ENCODE measurements around the gene BBS9.

The BBS9 gene

GRCh38 chr7:33610918-33611317, 481.6 kb downstream of the BBS9 start:
- no peak overlapping the region for H2AFZ ChIP-seq (ENCODE audit: low read depth, low read length)
- H2BK15ac ChIP-seq (ENCODE audit: low read depth, poor library complexity, severe bottlenecking): no peak overlapping the region
- no peak overlapping the region for H3K4ac ChIP-seq (ENCODE audit: low read depth in 1 of 2, low read length in 2 of 2)
- WGBS: 78% methylated on average over 2 of the region's 3 CpGs
- H3K18ac ChIP-seq (ENCODE audit: low read depth in 1 of 2, low read length in 2 of 2): no peak overlapping the region
- no peak overlapping the region for H3K27ac ChIP-seq (ENCODE audit: low read length, poor library complexity, severe bottlenecking)
- peaks cover 4% of the 10 kb centered on the region for H3K9me3 ChIP-seq (ENCODE audit: control insufficient read depth, low read length)
- H3K23ac ChIP-seq (ENCODE audit: low read length in 2 of 2): no peak overlapping the region
- H3K4me3 ChIP-seq (ENCODE audit: insufficient read depth in 1 of 2, low read depth in 1 of 2, low read length in 2 of 2): no peak overlapping the region
- H3K14ac ChIP-seq (ENCODE audit: low read length in 2 of 2): no peak overlapping the region
- H3K79me1 ChIP-seq (replicated peaks; ENCODE audit: low read length, poor library complexity, severe bottlenecking): no peaks in the 10 kb centered on the region
- H3K4me1 ChIP-seq (ENCODE audit: control insufficient read depth, insufficient read depth, low read depth, low read length): no peaks in the 10 kb centered on the region
- H2AK5ac ChIP-seq (ENCODE audit: low read length, severe bottlenecking): no peak overlapping the region
- H3K9ac ChIP-seq (ENCODE audit: low read length): no peak overlapping the region
- H2BK12ac ChIP-seq (ENCODE audit: low read length in 2 of 2): no peak overlapping the region
- H4K8ac ChIP-seq (ENCODE audit: low read length): no peak overlapping the region
- no peak for DNase-seq
- no peak overlapping the region for H2BK120ac ChIP-seq (ENCODE audit: low read depth, low read length)
- no peak overlapping the region for H2BK5ac ChIP-seq (ENCODE audit: low read depth, low read length, poor library complexity, severe bottlenecking)
- H3K4me2 ChIP-seq (ENCODE audit: low read length, poor library complexity, severe bottlenecking): no peak overlapping the region
- H3K27me3 ChIP-seq (ENCODE audit: control insufficient read depth in 1 of 2, insufficient read depth in 1 of 2, low read length in 2 of 2): no peaks in the 10 kb centered on the region
- no peaks in the 10 kb centered on the region for H3K36me3 ChIP-seq (ENCODE audit: control insufficient read depth in 1 of 2, insufficient read depth in 2 of 2, low read depth in 1 of 2, low read length in 2 of 2)
- no peak overlapping the region for H4K91ac ChIP-seq (ENCODE audit: low read length)

DNA sequence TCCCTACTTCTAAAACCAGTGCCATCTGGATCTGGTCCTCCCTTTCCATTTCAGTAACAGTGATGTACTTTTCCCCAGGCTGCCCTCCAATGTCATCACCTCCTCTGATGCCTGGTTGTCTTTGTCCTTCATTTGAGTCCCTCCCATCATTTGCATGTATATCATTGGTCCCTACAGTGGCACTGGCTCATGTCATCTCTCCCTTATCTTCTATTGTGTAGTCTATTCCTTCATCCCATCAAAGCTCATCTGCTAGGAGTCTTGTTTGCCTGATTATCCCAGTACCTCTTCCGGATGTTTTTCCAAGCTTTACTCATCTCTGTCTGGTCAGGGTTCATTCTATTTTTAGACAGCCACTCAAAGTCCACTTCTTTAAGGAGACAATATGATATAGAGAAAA, 483.1 kb downstream of the BBS9 start:
- Histone ChIP-seq H3K4me3 (ENCODE audit: insufficient read depth in 1 of 2, low read depth in 1 of 2, low read length in 2 of 2) (no peak overlapping the region), H2BK120ac (ENCODE audit: low read depth, low read length) (no peak overlapping the region), H3K4ac (ENCODE audit: low read depth in 1 of 2, low read length in 2 of 2) (no peak overlapping the region), H2AFZ (ENCODE audit: low read depth, low read length) (no peak overlapping the region), H3K36me3 (ENCODE audit: control insufficient read depth in 1 of 2, insufficient read depth in 2 of 2, low read depth in 1 of 2, low read length in 2 of 2) (no peaks in the 10 kb centered on the region), H4K91ac (ENCODE audit: low read length) (no peak overlapping the region), H2AK5ac (ENCODE audit: low read length, severe bottlenecking) (no peak overlapping the region), H3K4me1 (ENCODE audit: control insufficient read depth, insufficient read depth, low read depth, low read length) (no peaks in the 10 kb centered on the region), H3K14ac (ENCODE audit: low read length in 2 of 2) (no peak overlapping the region), H2BK5ac (ENCODE audit: low read depth, low read length, poor library complexity, severe bottlenecking) (no peak overlapping the region), H4K8ac (ENCODE audit: low read length) (no peak overlapping the region), H2BK15ac (ENCODE audit: low read depth, poor library complexity, severe bottlenecking) (no peak overlapping the region), H3K4me2 (ENCODE audit: low read length, poor library complexity, severe bottlenecking) (no peak overlapping the region), H3K79me1 (replicated peaks; ENCODE audit: low read length, poor library complexity, severe bottlenecking) (no peaks in the 10 kb centered on the region), H3K27ac (ENCODE audit: low read length, poor library complexity, severe bottlenecking) (no peak overlapping the region), H3K18ac (ENCODE audit: low read depth in 1 of 2, low read length in 2 of 2) (no peak overlapping the region), H3K27me3 (ENCODE audit: control insufficient read depth in 1 of 2, insufficient read depth in 1 of 2, low read length in 2 of 2) (no peaks in the 10 kb centered on the region), H3K9me3 (ENCODE audit: control insufficient read depth, low read length) (peaks cover 4% of the 10 kb centered on the region), H2BK12ac (ENCODE audit: low read length in 2 of 2) (no peak overlapping the region), H3K23ac (ENCODE audit: low read length in 2 of 2) (no peak overlapping the region), H3K9ac (ENCODE audit: low read length) (no peak overlapping the region)
- DNase-seq: peak; percentile 56
- 44% methylated on average over 1 of the region's 1 CpG for WGBS

DNA sequence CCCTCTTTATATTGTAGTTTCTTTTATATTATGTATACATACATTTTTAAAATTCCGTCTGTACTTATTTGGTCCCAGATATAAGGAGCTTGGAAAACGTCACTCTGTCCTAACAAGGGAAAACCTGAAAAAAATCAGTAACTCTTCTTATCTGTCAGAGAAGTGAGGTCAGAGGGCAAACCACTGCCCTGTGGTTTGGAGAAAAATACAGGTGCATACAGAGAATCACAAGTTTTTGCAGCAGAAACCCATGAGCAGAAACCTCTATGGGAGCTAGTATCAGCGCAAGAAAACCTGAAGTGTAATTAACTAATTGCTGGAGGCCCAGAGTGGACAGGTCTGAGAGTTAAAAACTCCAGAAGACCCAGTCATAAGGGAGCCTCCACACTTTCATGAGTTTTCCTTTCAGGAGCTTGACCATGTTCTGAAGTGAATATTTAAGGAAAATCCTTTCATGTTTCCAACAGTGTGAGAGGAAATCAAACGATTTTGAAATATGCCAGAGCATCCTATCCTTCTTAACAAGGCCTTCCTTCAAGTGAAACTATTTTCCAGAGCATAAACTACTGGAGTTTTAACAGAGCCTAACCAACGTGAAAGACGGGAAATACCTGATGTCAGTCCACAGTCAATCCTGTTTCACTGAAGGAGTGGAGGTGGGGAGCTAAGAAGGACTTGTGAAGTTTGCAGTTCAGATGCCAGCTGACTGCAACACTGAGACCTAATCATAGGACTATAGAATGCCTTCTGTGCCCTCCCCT, 485.2 kb downstream of the BBS9 start:
- Histone ChIP-seq H2BK15ac (ENCODE audit: low read depth, poor library complexity, severe bottlenecking) (no peak overlapping the region), H2AK5ac (ENCODE audit: low read length, severe bottlenecking) (no peak overlapping the region), H3K23ac (ENCODE audit: low read length in 2 of 2) (no peak overlapping the region), H3K18ac (ENCODE audit: low read depth in 1 of 2, low read length in 2 of 2) (peak overlapping the region in 1 of 2 experiments; percentile 11), H2BK5ac (ENCODE audit: low read depth, low read length, poor library complexity, severe bottlenecking) (no peak overlapping the region), H3K9me3 (ENCODE audit: control insufficient read depth, low read length) (no peaks in the 10 kb centered on the region), H3K27ac (ENCODE audit: low read length, poor library complexity, severe bottlenecking) (no peak overlapping the region), H2BK120ac (ENCODE audit: low read depth, low read length) (no peak overlapping the region), H4K8ac (ENCODE audit: low read length) (no peak overlapping the region), H3K27me3 (ENCODE audit: control insufficient read depth in 1 of 2, insufficient read depth in 1 of 2, low read length in 2 of 2) (no peaks in the 10 kb centered on the region), H2BK12ac (ENCODE audit: low read length in 2 of 2) (peak overlapping the region in 1 of 2 experiments; percentile 2), H4K91ac (ENCODE audit: low read length) (no peak overlapping the region), H3K4me2 (ENCODE audit: low read length, poor library complexity, severe bottlenecking) (no peak overlapping the region), H3K4me1 (ENCODE audit: control insufficient read depth, insufficient read depth, low read depth, low read length) (no peaks in the 10 kb centered on the region), H3K36me3 (ENCODE audit: control insufficient read depth in 1 of 2, insufficient read depth in 2 of 2, low read depth in 1 of 2, low read length in 2 of 2) (no peaks in the 10 kb centered on the region), H3K9ac (ENCODE audit: low read length) (no peak overlapping the region), H3K4me3 (ENCODE audit: insufficient read depth in 1 of 2, low read depth in 1 of 2, low read length in 2 of 2) (no peak overlapping the region), H3K79me1 (replicated peaks; ENCODE audit: low read length, poor library complexity, severe bottlenecking) (no peaks in the 10 kb centered on the region), H3K14ac (ENCODE audit: low read length in 2 of 2) (no peak overlapping the region), H2AFZ (ENCODE audit: low read depth, low read length) (no peak overlapping the region), H3K4ac (ENCODE audit: low read depth in 1 of 2, low read length in 2 of 2) (no peak overlapping the region)
- no peak for DNase-seq
- WGBS: 70% methylated on average over 4 of the region's 6 CpGs

DNA sequence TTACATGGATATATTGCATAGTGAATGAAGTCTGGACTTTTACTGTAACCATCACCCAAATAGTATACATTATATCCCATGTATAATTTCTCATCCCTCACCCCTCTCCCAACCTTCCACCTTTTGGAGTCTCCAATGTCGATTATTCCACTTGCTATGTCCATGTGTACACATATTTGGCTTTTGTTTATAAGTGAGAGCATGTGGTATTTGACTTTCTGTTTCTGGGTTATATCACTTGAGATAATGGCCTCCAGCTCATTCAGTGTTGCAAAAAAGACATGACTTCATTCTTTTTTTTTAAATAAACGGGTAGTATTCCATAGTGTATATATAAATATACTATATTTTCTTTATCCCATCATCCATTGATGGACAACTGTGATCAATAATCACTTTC, 487.4 kb downstream of the BBS9 start:
- no CpG with 5 or more reads among the region's 2 CpGs for WGBS

More for the DNA sequence above, 487.4 kb downstream of the BBS9 start:
- Histone ChIP-seq H3K9me3 (ENCODE audit: control insufficient read depth, low read length) (peaks cover 10% of the 10 kb centered on the region), H3K14ac (ENCODE audit: low read length in 2 of 2) (no peak overlapping the region), H2BK5ac (ENCODE audit: low read depth, low read length, poor library complexity, severe bottlenecking) (no peak overlapping the region), H2BK120ac (ENCODE audit: low read depth, low read length) (no peak overlapping the region), H2AFZ (ENCODE audit: low read depth, low read length) (no peak overlapping the region), H3K79me1 (replicated peaks; ENCODE audit: low read length, poor library complexity, severe bottlenecking) (no peaks in the 10 kb centered on the region), H4K91ac (ENCODE audit: low read length) (no peak overlapping the region), H3K4me2 (ENCODE audit: low read length, poor library complexity, severe bottlenecking) (no peak overlapping the region), H3K27ac (ENCODE audit: low read length, poor library complexity, severe bottlenecking) (no peak overlapping the region), H3K36me3 (ENCODE audit: control insufficient read depth in 1 of 2, insufficient read depth in 2 of 2, low read depth in 1 of 2, low read length in 2 of 2) (no peaks in the 10 kb centered on the region), H2BK15ac (ENCODE audit: low read depth, poor library complexity, severe bottlenecking) (no peak overlapping the region), H3K27me3 (ENCODE audit: control insufficient read depth in 1 of 2, insufficient read depth in 1 of 2, low read length in 2 of 2) (no peaks in the 10 kb centered on the region), H3K18ac (ENCODE audit: low read depth in 1 of 2, low read length in 2 of 2) (no peak overlapping the region), H3K9ac (ENCODE audit: low read length) (no peak overlapping the region), H3K4me3 (ENCODE audit: insufficient read depth in 1 of 2, low read depth in 1 of 2, low read length in 2 of 2) (no peak overlapping the region), H4K8ac (ENCODE audit: low read length) (no peak overlapping the region), H2AK5ac (ENCODE audit: low read length, severe bottlenecking) (no peak overlapping the region), H2BK12ac (ENCODE audit: low read length in 2 of 2) (no peak overlapping the region), H3K4ac (ENCODE audit: low read depth in 1 of 2, low read length in 2 of 2) (no peak overlapping the region), H3K4me1 (ENCODE audit: control insufficient read depth, insufficient read depth, low read depth, low read length) (no peaks in the 10 kb centered on the region), H3K23ac (ENCODE audit: low read length in 2 of 2) (no peak overlapping the region)
- DNase-seq: peak; percentile 79
